ENCODE results near the gene LIM2. TPM values are rescaled to one million over a fixed set of nuclear protein-coding genes. Genes with fewer than 3 reads are reported as not detected.

Gene LIM2
- total and polyA plus RNA-seq, 2 of the 8 experiments (the other 6 are each of a cell fraction or from before 2014, with no cell fraction given) = not detected

GRCh38 chr19:51337861-51338562 lies 49.8 kb downstream of the LIM2 start:
- DNase-seq (ENCODE audit: low read depth in 1 of 2, low spot score in 2 of 2) (no peak), FAIRE-seq (no peak)
- H3K56ac ChIP-seq (replicated peaks; ENCODE audit: insufficient read length, low read depth, low read length) = no peak overlapping the region
- no peaks in the 10 kb centered on the region for H4K20me1 ChIP-seq (replicated peaks in 1 of 2; ENCODE audit: control insufficient read depth in 1 of 2, insufficient read depth in 2 of 2, low read length in 2 of 2)
- H3K4me1 ChIP-seq (replicated peaks in 1 of 4; ENCODE audit: control insufficient read depth in 3 of 4, insufficient read depth in 4 of 4, low read length in 3 of 4) = peaks cover 0 to 20% (median 15%) of the 10 kb centered on the region in 4 experiments; a peak in 6 of 7 replicates
- no peak overlapping the region for H3K23ac ChIP-seq (ENCODE audit: insufficient read length)
- TF ChIP-seq RAD21 (IDR thresholded peaks at IDR 0.05 in 1 of 2, conservative IDR thresholded peaks at IDR 0.05 in 1 of 2; ENCODE audit: low read depth in 2 of 2, low read length in 2 of 2) (peak in 1 of 2 experiments; percentile 8; a peak in 1 of 4 replicates), POLR2A (IDR thresholded peaks at IDR 0.05; ENCODE audit: control extremely low read depth in 1 of 2, low read depth in 2 of 2, low read length in 2 of 2) (no peak)
- ChIA-PET POLR2A (ENCODE audit: partially characterized antibody) (interaction anchor here (0.6 to 3.9 kb wide), 4 partner anchors 10 to 53 kb away, joined by 3 to 19 read pairs (median 4); partner anchors contain the start of gene CLDND2), CTCF (ENCODE audit: partially characterized antibody) (interaction anchor here (0.7 to 4.9 kb wide), 17 partner anchors 9 to 100 kb away, joined by 3 to 42 read pairs (median 3); partner anchors contain the start of gene LIM2)
- no peaks in the 10 kb centered on the region; a peak in 1 of 4 replicates for H3K9me3 ChIP-seq (ENCODE audit: insufficient read depth in 2 of 2, low read depth in 1 of 2, low read length in 1 of 2)
- peaks cover 0 to 4% (median 0%) of the 10 kb centered on the region in 4 experiments; a peak in 1 of 8 replicates for H3K36me3 ChIP-seq (ENCODE audit: control insufficient read depth in 2 of 4, insufficient read depth in 4 of 4, low read length in 3 of 4)
- H3K4me2 ChIP-seq (ENCODE audit: insufficient read depth in 1 of 2, low read depth in 2 of 2, low read length in 2 of 2) = peak overlapping the region; percentile 65 to 83; a peak in 3 of 4 replicates
- no peak overlapping the region for H4K5ac ChIP-seq (ENCODE audit: insufficient read length, low read depth, low read length)
- H3K4me3 ChIP-seq (ENCODE audit: extremely low read depth in 1 of 4, insufficient read depth in 2 of 4, low read depth in 3 of 4, low read length in 4 of 4) = peak overlapping the region in 3 of 4 experiments; percentile 56 to 72 (median 70); a peak in 4 of 8 replicates
- H2AK5ac ChIP-seq (ENCODE audit: low read depth, low read length) = no peak overlapping the region; the same call in 1 of the 2 replicates
- H3K79me1 ChIP-seq (ENCODE audit: low read depth, low read length) = no peaks in the 10 kb centered on the region
- no peak overlapping the region for H3K14ac ChIP-seq (ENCODE audit: insufficient read length)
- no peak overlapping the region for H3K27ac ChIP-seq (ENCODE audit: low read depth, low read length)
- H2BK12ac ChIP-seq (ENCODE audit: low read depth, low read length) = no peak overlapping the region
- peak overlapping the region; percentile 78; the same call in 1 of the 2 replicates for H3K18ac ChIP-seq (ENCODE audit: extremely low read depth, low read length)
- H3K4ac ChIP-seq (replicated peaks; ENCODE audit: insufficient read length, low read depth, low read length) = no peak overlapping the region
- 86% methylated on average over 17 of the region's 19 CpGs; no CpG with 5 or more reads in 1 of the 2 experiments for WGBS, 2 experiments (ENCODE audit: extremely low coverage in 1 of 2, insufficient coverage in 1 of 2, insufficient read length in 1 of 2, insufficient replicate concordance in 2 of 2, low coverage in 1 of 2, low lambda C conversion rate in 2 of 2, missing lambda C conversion rate in 1 of 2)
- H3K27me3 ChIP-seq (replicated peaks in 1 of 4; ENCODE audit: control insufficient read depth in 3 of 4, extremely low read depth in 1 of 4, insufficient read depth in 3 of 4, low read length in 3 of 4) = peaks cover 0 to 18% (median 11%) of the 10 kb centered on the region in 4 experiments; a peak in 5 of 7 replicates
- H2BK5ac ChIP-seq (ENCODE audit: low read depth, low read length) = no peak overlapping the region
- H2BK20ac ChIP-seq (ENCODE audit: low read length) = no peak overlapping the region
- peak overlapping the region; percentile 12; the same call in 1 of the 2 replicates for H4K8ac ChIP-seq (ENCODE audit: extremely low read depth, insufficient read depth, low read length)
- no peak overlapping the region for H4K91ac ChIP-seq (replicated peaks; ENCODE audit: insufficient read length, low read length)
- H2AFZ ChIP-seq (ENCODE audit: low read length) = no peak overlapping the region
- H2BK120ac ChIP-seq (replicated peaks; ENCODE audit: low read depth, low read length) = no peak overlapping the region
- peak overlapping the region in 1 of 4 experiments; percentile 34; a peak in 2 of 7 replicates for H3K9ac ChIP-seq (replicated peaks in 1 of 4; ENCODE audit: extremely low read depth in 1 of 4, low read depth in 3 of 4, low read length in 3 of 4)
- H3K23me2 ChIP-seq (ENCODE audit: low read depth, low read length) = peaks cover 13% of the 10 kb centered on the region
- no peaks in the 10 kb centered on the region for H3K79me2 ChIP-seq (ENCODE audit: control insufficient read depth in 1 of 2, insufficient read depth in 2 of 2, low read length in 2 of 2)
- 0 out of 2 replicates have a peak overlapping the region, but pooled peaks have one; percentile 61 for H2BK15ac ChIP-seq (ENCODE audit: low read length)

Measured in H1 (cell line).